CD4-positive, alpha-beta T cell treated with Interferon gamma for 1 hour (primary cell): ENCODE results near the gene TMEM161A.
A peak's percentile ranks its signal among the peaks of the same experiment; 100 is the strongest.
"Not testable (repeated sequence)": the region's sequence is repeated elsewhere in the genome, so short reads cannot be mapped to it uniquely, and the experiment has no call there.

Experiments used
- DNase-seq: peaks from one replicate; pipeline ENCODE4 v3.0.0-alpha.2; 2020

The TMEM161A gene

DNA sequence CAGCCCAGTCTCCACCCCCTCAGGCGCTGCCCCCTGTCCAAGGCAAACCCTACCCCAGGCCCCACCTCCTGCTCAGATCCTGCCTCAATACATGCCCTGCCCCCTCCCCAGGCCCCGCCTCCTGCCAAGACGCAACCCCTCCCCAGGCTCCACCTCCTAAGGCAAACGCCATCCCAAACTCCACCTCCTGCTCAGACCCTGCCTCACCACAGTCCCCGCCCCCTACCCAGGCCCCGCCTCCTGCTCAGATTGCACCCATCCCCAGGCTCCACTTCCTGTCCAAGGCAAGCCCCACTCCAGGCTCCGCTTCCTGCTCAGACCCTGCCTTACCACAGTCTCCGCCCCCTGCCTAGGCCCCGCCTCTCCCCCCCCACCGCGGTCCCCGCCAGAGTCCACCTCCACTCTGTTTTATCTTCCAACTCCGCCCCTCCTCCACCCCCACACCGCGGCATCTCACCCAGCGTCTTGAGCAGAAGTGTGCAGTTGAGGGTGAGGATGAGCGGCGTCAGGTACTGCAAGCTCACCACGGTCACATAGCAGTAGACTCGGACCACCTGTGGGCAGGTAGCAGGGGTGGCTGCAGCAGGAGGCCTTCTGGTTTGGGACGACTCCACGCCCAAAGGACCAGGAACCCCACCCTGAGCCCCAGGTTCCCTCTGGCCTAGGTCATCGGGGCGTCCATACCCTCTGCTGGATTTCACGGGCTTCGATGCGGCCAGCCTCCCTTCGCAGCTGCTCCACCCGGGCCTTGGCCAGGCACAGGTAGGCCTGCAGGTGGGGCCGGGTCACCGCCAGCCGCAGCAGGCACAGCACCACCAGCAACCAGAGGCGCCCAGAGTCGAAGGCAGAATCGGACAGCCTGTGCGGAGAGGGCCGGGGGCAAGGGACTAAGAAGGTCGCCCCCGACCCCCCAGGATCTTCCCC lies 17.7 kb downstream of the TMEM161A start:
- DNase-seq, result no peak

DNA sequence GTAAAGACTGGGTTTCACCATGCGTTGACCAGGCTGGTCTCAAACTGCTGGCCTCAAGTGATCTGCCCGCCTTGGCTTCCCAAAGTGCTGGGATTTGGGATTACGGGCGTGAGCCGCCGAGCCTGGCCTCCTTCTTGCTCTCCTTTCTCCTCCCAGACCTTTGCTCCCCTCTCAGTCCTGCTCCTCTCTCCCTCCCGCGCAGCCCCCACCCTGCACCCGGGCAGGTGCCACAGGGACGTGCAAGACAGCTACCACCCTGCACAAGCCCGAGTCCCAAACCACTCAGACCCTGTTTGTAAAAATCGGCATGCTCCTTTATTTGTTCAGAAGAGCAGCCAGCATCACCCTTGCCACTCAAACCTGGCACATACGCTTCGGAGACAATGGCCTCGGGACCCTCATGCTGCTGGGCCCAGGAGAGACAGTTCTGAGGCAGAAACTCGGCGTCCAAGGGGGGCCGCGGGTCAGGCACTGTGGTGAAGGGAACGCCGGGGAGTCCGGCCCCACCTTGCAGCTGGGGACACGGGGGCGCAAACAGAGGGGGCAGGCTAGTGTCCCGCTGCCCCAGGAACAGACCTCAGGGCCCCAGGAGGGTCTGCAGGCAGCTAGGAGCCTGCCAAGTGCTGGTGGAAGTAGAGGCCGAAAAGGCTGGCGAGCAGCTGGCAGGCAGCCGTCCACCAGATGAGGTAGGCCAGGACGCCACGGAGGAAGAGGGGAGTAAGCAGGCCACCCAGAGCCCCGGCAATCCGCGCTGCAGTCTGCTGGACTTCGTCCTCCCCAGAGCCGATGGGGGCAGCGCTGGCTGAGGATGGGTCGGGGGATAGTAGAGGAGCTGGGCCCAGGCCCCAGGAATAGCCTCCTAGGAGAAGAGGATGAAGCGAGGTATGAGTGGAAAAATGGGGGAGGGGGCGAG lies 18.7 kb downstream of the TMEM161A start:
- no peak for DNase-seq

DNA sequence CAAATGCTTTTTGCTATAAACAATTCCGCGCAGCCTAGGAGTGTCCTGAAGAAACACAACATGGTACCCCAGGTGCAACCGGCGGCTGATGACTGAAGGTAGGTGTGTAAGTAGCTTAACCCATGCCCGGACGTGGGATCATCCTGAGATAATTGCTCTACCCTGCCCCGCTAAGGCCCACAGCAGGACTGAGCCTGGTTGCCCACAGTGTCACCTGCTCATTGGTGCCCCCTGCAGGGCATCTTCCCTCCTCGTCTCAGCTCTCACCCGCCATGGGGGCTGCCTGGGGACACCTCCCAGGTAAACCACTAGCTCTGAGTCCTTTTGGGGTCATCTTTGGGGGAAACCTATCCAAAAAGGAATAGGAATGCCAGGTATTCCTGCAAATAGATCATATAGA lies 22.3 kb downstream of the TMEM161A start:
- peak; percentile 31 for DNase-seq

DNA sequence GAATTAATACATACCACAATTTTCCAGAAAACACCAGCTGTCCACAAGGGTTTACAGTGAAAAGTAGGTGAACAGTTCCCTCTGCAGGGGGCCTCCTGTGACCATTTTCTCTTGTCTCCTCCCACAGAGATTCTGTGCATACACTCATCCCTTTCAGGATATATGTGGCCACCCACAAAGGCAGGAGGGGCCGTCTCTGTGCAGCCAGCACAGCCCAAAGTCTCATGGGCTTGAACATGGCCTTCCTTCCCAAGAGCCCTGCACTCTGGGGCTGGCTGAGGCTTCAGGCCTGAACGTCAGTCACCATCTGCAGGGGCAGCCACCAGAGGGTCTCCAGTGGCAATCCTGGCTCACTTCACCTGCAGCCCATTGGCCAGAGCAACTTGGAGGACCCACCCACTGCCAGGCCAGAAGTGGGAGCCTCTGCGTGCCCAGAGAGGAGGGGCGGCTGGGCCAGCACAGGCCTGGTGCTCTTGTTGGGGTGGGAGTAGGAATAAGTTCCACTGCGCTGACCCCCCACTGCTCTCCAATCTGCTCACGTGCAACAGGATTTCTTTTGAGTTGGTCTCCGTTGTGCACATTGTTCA lies 25.1 kb downstream of the TMEM161A start:
- DNase-seq, result no peak

DNA sequence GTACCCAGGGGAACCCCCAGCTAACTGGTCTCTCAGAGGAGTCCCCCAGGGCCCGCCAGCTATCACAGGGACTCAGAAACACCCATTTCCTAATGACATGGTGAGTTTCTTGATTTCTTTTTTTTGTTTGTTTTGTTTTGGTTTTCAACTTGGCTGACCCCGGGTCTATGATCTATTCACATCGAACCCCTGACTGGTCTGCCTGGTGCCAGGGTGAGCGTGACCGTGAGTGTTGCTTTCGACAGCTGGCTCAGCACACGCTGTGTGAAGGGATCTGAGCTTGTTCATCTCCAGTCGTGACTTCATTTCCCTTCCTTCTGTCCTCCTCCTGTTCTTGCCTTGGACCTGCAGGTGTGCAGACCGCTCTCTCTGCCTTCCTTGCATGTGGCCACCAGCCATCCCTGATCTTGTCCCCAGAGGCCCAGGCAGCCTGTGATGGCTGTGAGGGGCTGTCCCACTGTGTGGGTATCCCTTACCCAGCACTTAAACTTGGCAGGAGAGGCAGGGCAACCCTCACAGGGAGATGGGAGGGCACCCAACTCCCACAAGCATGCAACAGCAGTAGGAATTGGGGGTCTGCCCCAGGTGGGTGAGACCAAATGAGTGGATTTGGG lies 26.2 kb downstream of the TMEM161A start:
- no peak for DNase-seq

DNA sequence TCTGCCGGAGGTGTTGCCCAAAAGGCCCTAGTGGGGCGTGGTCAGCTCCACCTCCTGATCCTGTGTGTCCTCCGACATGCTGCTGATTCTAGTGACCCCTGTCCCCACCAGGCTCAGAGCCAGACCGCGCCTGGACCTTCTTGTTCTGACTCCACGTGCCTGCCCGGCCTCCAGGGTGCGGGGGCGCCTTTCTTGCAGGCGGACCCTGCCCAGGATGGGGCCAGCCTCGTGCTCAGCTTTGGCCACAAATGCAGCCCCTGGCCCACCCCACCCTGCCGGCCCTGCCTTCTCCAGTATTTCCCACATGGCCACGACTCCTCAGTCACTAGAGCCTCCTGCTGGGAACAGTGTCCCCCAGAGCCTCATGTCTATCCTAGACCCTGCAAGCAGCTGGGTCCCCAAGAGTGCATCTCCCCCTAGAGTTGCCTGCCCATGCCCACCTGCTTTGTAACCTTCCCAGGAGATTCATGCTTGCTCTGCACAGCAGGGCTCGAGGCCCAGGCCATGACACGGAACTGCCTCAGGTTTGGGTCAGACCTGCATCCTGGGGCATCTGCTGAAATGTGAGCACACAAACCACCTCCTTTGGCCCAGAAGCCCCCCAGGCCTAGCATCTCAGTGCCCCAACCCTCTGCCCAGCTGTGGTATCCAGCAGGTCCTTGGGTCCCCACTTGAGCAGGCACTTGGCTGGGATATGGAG lies 27.0 kb downstream of the TMEM161A start:
- DNase-seq, result no peak

DNA sequence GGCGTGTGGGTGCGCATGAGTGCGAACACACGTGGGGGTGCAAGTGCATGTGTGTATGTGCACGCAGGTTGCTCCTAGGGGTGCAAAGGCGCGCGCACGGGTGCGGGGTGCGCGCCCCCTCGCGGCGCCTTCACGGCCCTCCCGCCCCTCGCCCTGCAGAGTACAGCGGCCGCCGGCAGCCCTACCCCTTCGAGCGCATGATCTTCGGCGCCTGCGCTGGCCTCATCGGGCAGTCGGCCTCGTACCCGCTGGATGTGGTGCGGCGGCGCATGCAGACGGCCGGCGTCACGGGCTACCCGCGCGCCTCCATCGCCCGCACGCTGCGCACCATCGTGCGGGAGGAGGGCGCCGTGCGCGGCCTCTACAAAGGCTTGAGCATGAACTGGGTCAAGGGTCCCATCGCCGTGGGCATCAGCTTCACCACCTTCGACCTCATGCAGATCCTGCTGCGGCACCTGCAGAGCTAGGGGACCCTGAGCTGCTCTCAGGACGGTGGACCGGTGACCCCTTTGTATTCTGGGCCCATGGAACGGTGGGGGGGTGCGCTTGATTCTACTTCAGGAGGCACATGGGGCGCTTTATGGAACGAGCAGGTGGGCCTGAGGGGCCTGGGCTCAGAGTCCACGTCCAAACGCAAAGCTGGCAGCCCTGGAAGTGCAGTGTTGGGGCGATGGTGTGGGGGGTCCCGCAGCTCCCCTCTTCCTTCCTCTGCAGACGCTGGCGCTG lies 27.7 kb downstream of the TMEM161A start:
- DNase-seq, result no peak

DNA sequence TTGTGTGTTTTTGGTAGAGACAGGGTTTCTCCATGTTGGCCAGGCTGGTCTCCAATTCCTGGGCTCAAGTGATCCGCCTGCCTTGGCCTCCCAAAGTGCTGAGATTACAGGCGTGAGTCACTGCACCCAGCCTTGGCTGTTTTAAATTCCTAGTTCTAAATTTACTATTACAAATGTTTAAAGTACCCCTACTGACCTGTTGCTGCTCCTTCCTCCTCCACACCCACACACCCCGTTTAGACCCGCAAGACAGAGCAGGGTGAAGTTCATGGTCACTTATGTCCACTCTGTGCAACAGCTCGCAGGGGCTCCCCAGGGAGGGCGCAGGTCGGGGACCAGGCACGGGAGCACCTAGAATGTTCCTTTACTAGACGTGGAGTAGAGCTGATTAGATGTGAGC lies 28.7 kb downstream of the TMEM161A start:
- DNase-seq, result no peak

DNA sequence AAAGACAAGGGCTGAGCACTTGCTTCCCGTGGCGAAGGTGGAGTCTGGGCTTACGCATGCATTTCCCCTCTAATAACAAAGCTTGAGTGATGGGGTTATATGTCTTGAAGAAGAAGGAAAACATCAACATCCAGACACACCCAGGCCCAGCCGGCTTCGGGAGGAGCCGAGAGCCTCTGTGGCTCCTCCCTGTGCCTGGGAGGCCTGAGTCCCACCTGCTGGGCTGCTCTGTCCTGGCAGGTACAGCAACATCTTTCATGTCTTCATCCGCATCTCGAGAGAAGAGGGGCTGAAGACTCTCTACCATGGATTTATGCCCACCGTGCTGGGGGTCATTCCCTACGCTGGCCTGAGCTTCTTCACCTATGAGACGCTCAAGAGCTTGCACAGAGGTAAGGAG lies 30.6 kb downstream of the TMEM161A start:
- no peak for DNase-seq

DNA sequence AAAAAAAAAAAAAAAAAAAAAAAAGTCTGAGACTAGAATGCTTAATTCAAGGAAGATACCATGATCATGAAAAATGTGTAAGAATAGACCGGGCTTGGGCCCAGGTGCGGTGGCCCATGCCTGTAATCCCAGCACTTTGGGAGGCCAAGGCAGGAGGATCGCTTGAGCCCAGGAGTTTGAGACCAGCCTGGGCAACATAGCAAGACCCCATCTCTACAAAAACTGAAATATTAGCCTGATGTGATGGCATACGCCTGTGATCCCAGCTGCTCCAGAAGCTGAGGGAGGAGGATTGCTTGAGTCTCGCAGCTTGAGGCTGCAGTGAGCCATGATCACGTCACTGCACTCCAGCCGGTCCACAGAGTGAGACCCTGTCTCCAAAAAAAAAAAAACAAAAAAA lies 31.3 kb downstream of the TMEM161A start:
- not testable (repeated sequence) for DNase-seq

DNA sequence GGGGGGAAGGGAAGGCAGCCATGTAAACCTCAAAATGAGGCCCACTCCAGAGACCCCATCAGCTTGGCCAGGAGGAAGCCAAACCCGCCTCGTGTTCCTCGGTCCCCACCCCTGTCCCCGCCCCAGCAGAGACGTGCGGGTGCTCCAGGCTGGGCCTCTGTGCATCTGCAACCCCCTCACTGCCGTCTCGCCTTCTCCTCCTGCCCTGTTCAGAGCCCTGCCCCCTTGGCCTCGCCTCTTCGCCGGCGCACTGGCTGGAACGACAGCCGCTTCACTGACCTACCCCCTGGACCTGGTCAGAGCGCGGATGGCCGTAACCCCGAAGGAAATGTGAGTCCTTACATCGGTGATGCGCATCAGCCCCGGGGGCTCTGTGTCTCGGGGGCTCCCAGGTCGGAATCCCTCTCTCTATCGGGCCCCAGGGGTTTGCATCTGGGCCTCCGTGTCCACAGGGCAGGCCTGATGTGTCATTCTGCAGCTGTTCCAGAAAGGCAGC lies 32.2 kb downstream of the TMEM161A start:
- DNase-seq, result no peak

DNA sequence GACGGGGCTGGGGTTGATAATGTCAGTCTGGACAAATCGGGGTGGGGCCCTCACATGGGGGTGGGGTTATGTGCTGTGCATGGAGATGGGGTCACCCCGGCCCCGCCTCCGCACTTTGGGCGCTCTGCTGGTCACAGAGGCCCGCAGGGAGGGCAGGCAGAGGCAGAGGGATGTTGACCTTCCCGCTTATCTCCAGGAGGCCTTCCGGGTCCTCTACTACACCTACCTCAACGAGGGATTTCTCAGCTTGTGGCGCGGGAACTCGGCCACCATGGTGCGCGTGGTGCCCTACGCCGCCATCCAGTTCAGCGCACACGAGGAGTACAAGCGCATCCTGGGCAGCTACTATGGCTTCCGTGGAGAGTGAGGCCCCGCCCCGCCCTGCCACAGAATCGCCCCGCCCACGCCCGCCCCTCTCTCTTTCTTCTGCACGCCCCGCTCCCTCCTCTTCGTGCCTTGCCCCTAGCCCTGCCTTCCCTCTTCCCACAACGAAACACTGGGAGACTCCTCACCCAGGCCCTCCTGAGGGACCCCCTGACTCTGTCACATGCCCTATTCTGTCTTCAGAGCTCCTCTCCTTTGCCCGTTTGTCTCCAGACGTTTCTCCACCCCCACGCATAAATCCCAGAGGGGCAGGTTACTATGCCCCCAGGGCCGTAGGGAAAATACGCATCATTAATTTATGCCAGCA lies 32.8 kb downstream of the TMEM161A start:
- no peak for DNase-seq

DNA sequence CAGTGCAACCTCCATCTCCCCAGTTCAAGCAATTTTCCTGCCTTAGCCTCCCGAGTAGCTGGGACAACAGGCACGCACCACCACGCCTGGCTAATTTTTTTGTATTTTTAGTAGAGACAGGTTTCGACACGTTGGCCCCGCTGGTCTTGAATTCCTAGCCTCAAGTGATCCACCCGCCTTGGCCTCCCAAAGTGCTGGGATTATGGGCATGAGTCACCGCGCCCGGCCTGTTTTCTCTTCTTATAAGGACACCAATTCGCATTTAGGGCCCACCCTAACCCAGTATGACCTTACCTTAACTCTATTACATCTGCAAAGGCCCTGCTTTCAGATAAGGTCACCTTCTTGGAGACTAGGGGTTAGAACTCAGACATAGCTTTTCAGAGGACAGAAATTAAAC lies 35.1 kb downstream of the TMEM161A start:
- no peak for DNase-seq

DNA sequence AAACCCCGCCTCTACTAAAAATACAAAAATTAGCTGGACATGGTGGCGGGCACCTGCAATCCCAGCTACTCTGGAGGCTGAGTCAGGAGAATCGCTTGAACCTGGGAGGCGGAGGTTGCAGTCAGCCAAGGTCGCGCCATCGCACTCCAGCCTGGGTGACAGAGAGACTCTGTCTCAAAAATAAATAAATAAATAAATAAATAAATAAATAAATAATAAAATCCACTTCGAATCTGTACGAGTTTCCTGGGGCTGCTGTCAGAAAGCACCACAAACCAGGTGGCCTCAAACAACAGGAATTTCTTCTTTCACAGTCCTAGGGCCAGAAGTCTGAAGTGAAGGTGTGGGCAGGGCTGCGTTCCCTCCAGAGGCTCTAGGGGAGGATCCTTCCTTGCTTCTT lies 35.7 kb downstream of the TMEM161A start:
- DNase-seq, result not testable (repeated sequence)

DNA sequence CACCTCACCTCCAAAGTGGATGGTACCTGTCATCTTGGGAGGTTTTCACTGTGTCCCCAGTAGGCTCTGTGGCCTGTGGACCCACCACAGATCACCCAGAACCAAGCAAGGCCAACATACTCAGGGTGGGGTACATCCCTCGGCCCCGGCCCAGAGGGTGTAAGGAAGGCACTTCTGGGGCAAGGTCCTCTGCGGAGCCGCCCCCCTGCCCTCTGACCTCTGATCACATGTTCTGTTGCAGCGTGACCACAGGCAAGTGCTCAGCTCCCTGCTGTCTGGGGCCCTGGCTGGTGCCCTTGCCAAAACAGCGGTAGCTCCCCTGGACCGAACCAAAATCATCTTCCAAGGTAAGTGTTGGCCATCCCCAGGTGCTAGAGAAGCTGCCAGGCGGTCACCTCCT lies 36.7 kb downstream of the TMEM161A start:
- DNase-seq, result no peak

DNA sequence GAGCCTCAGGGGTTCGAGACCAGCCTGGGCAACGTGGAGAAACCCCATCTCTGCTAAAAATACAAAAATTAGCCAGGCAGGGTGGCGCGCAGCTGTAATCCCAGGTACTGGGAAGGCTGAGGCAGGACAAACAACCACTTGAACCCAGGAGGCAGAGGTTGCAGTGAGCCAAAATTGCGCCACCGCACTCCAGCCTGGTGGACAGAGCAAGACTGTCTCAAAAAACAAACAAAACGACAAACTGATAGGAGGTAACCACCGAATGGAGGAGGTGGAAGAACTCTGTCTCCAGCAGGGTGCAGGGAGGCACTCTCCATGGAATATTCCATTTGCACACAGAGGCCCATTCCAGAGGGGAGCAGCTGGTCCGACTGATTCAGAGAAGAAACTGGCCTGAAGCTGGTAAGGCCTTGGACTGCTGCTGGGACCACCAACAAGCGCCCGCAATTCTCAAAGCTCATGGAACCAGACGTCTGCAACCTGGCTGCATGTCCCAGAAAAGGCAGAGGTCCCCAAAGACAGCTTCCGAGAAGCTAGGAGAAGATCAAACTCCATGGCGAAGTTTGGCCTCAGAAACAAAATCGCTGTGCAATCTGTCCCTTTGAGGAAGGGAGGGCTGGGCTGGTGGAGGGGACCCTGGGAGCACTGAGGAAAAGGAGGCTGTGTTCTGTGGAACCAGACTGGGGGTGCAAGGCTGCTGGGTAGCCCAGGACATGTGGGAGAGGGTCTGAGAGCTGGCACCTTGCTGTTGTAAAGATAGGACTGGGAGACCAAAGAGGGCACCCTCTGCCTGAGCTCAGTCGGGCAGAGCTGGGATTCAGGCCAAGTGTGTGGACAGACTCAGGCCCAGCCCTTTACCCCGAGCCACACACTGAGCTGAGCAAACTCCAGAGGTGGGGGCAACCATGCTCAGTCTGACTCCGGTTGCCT lies 39.3 kb downstream of the TMEM161A start:
- DNase-seq, result no peak

DNA sequence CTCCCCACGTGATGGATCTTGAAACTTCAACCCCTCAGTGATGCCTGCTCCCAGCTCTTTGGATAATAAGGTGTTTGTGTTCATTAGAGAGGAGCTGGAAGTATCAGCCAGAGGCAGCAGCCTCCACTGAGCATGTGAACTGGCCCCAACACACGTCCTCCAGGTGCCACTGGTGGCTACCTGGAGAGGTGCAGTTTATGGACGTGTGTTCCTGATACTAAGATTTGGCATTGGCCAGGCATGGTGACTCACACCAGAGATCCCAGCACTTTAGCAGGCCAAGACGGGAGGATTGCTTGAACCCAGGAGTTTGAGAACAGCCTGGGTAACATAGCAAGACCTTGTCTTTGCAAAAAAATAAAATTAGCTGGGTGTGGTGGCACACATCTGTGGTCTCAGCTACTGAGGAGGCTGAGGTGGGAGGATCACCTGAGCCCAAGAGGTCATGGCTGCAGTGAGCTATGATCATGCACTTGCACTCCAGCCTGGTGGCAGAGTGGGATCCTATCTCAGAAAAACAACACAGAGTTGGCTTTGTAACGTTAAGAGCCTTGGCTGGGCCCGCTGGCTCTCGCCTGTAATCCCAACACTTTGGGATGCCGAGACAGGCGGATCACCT lies 40.1 kb downstream of the TMEM161A start:
- no peak for DNase-seq

DNA sequence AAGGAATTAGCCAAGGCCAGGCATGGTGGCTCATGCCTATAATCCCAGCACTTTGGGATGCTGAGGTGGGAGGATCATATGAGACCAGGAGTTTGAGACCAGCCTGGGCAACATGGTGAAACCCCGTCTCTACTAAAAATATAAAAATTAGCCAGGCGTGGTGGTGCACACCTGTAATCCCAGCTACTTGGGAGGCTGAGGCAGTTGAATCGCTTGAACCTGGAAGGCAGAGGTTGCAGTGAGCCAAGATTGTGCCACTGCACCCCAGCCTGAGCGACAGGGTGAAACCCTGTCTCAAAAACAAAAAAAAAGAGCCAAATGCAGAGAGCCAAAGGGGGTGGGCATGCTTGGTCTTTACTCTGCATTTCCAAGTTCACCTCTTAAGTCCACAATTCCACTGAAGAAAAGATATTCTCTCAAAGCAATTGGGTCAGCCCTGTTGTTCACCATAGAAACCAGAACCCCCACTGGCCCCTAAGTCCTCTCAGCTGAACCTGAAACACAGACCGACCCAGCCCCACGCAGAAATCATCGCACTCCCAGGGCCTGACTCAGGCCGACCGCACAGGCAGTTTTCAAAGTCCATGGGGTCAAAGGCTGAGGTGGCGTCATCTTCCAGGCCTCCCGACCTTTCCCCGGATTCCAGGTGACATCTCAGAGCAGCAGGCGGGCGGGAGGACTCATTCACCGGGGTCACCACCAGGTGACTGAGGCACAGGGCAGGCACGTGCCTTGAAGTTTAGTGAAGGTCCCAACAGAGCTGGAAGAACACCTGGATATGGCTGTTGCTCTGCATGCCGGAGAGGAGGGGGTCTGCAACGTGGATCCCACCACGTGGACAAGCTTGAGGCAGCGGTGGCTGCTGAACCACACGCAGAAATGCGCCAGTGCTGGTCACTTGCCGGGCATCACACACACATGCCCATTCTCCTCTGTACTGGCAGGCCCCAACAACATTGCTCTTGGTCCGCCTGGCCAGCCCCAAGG lies 41.3 kb downstream of the TMEM161A start:
- no peak for DNase-seq
